Muscle of back (tissue), 11 donors: ENCODE measurements around the gene CARNS1. TPM values are rescaled to one million over a fixed set of nuclear protein-coding genes. Genes with fewer than 3 reads are reported as not detected.
A peak's percentile ranks its signal among the peaks of the same experiment; 100 is the strongest.
"Not testable (repeated sequence)": the region's sequence is repeated elsewhere in the genome, so short reads cannot be mapped to it uniquely, and the experiment has no call there.

Experiments used
- DNase-seq, 3 donors: peaks; one replicate each; pipeline versions ENCODE4 v3.0.0 to v3.0.0-alpha.2; 2013
- polyA plus RNA-seq, 10 donors: library from polyadenylated mRNA; unstranded; fragments of 120-200 nt; gene quantifications; one replicate each; pipeline ENCODE4 v1.2.1, GENCODE V29; 2013; ENCODE audit not compliant: insufficient read length in 10 of 10

Gene CARNS1
- polyA plus RNA-seq, 10 donors = 24.1 to 62.8 (median 48.3) TPM

- no peak for DNase-seq
Measured at GRCh38 chr11:67396259-67396581, 19.3 kb upstream of the CARNS1 start.

- peak in 1 of 3 donors; percentile 52 for DNase-seq
Measured at GRCh38 chr11:67396587-67397389, 18.7 kb upstream of the CARNS1 start.

GRCh38 chr11:67397536-67397935 is 17.9 kb upstream of the CARNS1 start:
- DNase-seq = peak in 1 of 3 donors; percentile 43

GRCh38 chr11:67397986-67398660 is 17.4 kb upstream of the CARNS1 start:
- no peak for DNase-seq

- no peak for DNase-seq
Measured at GRCh38 chr11:67398661-67399563, 16.6 kb upstream of the CARNS1 start.

GRCh38 chr11:67400251-67400941 is 15.1 kb upstream of the CARNS1 start:
- DNase-seq = no peak

GRCh38 chr11:67400942-67401494 is 14.5 kb upstream of the CARNS1 start:
- DNase-seq = no peak

GRCh38 chr11:67401495-67402191 is 13.8 kb upstream of the CARNS1 start, which contains the start of gene PPP1CA:
Gene PPP1CA, minus strand, starts transcription at chr11:67401858. Its CDS starts 76 bp downstream, at chr11:67401782.
- DNase-seq = peak; percentile 90 to 95 (median 91)

- not testable (repeated sequence) for DNase-seq
Measured at GRCh38 chr11:67402192-67402839, 13.2 kb upstream of the CARNS1 start.

- DNase-seq = not testable (repeated sequence)
Measured at GRCh38 chr11:67403085-67403484, 12.4 kb upstream of the CARNS1 start.

- no peak for DNase-seq
Measured at GRCh38 chr11:67404515-67405195, 10.8 kb upstream of the CARNS1 start.

- DNase-seq = no peak
Measured at GRCh38 chr11:67405196-67405567, 10.3 kb upstream of the CARNS1 start.

GRCh38 chr11:67405688-67406339 is 9.7 kb upstream of the CARNS1 start:
- no peak for DNase-seq

GRCh38 chr11:67406420-67406968 is 9.0 kb upstream of the CARNS1 start:
- DNase-seq = no peak

GRCh38 chr11:67406969-67407687 is 8.3 kb upstream of the CARNS1 start:
- DNase-seq = no peak

GRCh38 chr11:67407688-67408163 is 7.8 kb upstream of the CARNS1 start:
- DNase-seq = no peak

- no peak for DNase-seq
Measured at GRCh38 chr11:67408437-67409200, 6.9 kb upstream of the CARNS1 start.
